GM19023 (cell line): Measurements from ENCODE around the gene MRPS18A.
"Not testable (repeated sequence)": the region's sequence is repeated elsewhere in the genome, so short reads cannot be mapped to it uniquely, and the experiment has no call there.

ENCODE experiments used
- ATAC-seq: cut with Tn5 transposase; IDR thresholded peaks from one replicate; pipeline ENCODE4 v1.9.1; 2021; ENCODE audit warnings: mild to moderate bottlenecking, moderate library complexity; ENCODE audit not compliant: unreplicated experiment

The MRPS18A gene

DNA sequence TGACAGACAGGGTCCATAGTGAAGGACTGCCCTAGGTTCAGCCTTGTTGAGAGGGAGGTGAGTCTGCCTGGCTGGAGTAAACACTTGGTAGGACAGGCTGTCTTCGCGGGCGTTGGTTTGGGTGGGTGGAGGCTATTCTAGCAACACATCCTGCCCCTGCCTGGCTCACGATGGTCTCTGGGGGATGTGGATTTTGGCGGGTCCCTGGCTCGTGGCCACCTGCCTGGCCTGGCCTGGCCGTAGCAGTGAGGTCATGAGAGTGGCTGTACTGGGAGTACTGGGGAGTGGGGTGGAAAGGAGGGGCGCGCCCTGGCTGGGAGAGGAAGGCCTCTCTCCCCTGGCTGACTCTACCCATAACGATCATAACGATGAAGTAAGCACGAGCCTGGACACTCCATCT lies 30.2 kb upstream of the MRPS18A start:
- no peak for ATAC-seq

DNA sequence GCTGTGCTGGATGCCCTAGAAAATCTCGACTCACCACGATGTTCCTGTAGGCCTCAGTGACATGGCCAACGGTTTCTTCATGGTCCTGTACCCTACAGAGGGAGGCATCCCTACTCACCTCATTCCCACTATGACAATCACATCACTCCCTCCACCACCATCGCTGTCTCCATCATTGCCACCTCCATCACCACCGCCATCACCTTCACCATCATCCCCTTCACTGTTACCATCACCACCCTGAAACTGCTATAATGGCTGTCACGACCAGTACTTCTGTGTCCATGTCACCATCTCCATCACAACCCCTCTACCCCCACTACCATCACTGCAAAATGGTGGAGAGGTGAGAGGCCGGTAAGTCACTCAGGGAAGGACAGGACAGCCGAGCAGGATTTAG lies 29.8 kb upstream of the MRPS18A start:
- ATAC-seq = no peak

DNA sequence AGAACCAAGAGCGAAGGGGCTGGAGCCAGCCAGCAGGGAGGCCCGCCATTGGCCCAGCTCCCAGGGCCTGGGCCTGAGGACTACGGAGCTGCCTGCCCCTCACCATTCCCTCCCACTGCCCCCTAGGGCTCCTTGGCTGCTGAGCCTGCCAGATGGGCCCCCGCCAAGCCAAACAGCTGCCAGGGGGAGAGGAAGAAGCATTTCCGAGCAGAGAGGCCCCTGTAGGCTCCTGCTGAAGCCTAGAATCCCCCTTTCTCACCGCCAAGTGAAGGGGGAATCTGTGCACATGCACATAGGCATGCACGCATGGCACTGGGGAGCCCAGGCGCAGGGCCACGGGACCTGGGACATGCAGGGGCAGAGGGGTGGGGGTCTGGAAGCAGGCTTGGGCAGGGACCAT lies 28.5 kb upstream of the MRPS18A start:
- no peak for ATAC-seq

DNA sequence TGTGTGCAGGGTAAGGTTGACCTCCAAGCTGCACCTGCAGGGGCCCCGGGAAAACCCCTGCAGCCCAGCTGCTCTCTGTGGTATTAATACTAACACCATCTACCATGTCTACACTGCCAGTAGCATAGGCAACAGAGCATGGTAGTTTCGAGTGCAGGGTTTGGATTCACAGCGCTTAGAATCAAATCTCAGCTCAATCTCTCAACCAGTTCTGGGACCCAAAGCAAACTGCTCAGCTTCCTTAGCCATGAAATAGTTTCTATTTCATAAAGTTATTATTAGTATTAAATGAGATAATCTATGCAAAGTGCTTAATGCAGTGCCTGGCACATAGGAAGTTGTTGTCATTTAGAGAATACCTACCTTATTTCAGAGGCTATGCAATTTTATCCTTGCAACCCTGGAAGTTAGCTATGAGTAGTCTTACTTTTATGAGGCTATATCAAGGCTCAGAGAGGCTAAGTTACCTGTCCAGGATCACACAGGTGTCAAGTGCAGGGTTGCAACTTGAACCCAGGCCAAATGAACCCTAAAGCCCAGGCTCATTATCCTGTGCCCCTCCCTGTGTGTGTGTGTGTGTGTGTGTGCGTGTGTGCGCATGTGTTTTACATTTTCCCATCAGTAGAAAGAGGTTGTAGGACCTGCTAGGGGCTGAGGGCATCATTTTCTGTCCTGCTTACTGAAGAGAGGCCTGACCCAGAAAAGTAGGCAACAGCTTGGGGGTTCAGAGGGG lies 27.6 kb upstream of the MRPS18A start:
- peak; percentile 94 for ATAC-seq

DNA sequence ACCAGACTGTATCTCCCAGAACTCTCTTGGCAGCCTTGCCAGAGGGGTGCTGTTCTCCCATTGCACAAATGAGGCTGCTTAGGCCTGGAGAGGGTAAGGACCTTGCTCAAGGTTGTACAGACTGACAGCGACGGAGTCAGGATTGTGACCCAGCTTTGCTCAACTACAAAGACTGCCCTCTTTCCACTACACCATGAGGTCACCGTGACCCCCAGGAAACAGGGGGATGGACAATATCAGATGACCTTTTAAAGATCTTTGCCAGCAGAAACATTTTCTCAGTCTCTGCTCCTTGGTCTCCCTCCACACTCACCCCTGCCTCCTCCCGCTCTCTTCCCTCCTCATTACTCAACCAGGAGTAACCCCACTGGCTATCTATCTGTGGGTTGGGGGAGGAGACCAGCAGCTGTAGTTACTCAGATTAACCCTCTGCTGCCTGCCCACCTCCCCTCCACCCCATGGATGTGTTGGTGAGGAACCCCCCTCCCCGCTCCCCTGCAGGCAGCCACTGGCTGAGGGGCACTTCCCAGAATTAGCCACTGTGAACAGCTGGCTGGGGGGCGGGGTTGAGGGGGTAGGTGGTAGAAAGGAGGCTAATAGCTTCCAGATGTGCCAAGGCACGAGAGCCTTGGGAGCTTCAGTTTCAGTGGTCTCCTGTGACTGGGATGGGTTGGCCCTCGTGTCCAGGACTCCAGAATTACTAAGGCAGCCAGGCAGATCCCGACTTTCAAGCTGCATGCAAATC lies 26.9 kb upstream of the MRPS18A start:
- ATAC-seq = peak; percentile 31

DNA sequence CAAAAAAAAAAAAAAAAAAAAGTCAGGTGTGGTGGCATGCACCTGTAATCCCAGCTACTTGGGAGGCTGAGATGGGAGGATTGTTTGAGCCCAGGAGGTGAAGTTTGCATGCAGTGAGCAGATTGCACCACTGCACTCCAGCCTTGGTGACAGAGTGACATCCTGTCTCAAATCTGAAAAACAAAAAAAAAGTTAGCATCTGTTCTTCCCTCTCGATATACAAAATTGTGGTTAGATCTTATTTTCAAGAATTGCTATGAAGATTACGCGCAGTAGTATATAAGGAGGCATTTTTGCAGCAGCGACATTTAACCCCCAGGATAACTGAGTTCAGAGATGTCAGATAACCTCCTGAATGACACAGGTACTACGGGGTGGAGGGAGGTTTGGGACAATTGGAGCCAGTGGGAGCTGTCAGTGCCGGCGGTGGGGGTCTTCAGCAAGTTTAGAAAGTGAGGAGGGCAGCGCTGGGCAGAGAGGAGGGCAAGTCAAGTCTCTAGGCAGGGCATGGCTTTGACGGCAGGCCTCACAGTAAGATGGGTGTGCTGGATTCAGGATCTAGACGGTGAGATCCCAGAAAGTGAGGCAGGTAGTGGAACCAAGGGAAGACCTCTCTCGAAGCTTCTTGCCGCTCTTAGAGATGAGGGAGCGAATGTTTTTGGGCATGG lies 26.2 kb upstream of the MRPS18A start:
- no peak for ATAC-seq

DNA sequence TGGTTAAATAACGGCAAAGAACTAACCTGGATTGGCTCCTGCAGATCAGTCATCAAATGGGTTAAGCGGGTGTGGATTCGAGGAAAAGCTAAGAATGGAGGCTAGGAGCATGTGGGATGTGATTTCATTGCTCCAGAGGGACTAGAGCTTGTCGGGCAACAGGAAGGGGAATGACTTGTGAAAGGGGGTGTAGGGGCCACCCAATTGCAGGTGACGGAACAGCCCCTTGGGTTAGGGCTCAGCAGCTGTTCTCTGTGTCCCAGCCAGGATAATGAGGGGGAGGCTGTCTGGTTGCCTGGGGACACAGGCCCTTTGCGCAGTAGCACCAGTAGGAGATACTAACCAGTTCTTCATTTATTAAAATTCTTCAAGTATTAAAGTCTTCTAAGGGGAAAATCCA lies 25.0 kb upstream of the MRPS18A start:
- no peak for ATAC-seq

DNA sequence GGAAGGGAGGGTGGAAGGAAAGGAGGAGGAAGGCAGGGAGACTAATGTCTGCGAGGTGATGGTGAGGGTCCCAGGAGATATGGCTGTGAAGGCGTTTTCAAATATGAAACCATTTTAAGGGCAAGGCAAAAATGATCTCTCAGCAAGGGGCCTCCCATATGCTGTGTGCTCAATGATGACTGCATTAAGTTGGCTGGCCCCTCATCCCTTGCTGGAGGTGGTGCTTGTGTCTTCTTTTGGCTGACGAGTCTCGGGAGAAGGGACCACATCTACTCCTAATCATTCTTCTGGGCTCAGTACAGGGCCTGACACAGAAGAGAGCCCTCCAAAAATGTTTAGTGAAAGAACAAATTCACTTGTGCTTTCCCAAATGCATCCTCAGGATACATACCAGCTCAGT lies 23.0 kb upstream of the MRPS18A start:
- no peak for ATAC-seq

DNA sequence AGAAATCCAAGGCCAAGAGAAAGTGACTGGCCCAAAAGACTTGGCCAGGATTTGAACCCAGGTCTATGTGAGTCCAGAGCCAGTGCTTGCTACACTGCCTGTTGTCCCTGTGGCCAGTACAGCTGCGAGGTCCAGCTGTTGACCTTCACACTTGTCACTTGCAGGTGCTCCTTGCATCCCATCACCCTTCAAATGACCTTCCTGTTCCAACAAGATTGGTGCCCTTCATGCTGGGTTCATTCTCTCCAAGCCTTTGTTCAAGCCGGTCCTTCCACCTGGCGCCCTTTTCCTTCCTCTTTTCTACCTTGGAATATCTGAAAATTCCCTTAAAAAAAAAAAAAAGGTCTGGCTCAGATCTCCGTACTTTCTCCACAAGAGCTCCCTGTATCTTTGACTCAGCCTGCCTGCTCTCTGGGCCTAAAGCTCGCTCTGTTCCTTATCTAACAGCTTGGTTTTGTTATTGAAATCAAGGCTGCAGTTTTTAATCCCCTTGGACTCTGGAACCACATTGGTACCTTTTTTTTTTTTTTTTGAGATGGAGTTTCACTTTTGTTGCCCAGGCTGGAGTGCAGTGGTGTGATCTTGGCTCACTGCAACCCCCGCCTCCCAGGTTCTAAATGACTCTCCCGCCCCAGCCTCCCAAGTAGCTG lies 22.2 kb upstream of the MRPS18A start:
- no peak for ATAC-seq

DNA sequence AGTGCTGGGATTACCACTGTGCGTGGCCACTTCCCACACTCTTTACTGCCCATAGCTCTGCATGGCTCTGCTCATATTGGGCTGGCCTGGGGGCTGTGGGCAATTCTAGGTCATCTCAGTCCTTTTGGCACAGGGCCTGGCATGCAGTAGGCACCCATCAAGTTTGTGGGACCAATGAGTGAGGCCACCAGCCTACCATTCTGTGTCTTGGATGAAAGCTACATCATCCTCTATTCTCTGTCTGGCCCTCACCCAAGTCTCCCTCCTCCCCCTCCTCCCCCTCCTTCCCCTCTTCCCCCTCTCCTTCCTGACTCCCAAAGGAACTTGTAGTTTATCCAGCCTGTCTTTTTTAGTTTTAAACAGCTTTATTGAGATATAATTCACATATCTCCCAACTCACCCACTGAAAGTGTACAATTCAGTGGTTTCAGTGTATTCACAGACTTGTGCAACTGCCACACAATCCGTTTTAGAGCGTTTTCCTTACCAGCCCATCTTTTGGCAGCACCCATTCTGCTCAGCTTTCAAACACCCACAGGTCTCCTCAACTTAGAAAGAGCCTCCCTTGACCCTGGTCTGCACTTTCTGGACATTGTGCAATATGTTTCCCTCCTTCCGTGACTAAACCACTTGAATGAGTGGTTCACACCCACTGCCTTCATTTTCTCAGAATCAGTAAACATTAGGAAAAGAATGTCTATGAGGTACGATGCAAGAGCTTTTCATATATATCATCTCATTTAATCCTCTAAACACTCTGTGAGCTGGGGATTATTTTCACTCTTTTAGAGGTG lies 21.5 kb upstream of the MRPS18A start:
- no peak for ATAC-seq

DNA sequence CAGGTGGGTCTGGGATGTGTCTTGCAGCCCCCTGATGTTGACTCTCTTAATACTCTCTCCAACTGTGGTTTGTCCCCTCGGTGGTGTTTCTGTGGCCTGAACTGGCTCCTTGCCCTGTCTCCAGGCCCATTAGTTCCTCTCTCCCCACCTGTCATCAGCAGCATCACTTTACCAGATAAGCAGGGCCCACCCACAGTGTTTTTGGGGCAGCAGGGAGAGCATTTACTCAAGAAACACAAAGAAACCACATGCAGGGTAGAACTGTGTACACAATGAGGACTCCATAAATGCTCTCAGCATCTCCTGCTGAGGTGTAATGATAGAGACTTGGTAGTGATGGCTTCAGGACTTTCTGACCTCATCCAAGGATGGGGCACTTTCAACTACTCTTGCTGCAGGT lies 20.2 kb upstream of the MRPS18A start:
- no peak for ATAC-seq

DNA sequence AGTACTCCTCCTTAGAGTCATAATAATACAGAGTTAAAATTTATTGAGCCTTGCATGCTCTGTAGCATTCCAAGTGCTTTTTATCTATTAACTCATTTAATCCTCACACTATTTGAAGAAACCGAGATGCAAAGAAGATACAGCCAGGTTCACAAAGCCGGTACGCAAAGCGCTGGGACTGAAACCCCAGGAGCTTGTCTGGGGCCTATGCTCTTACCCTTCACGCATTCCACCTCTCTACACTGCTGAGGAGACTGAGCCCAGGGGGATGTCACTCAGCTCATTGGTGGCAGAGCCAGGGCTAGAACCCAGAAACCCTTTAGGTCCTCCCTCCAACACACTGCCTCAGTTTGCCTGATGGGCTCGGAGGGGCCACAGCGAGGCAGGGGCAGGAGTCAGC lies 19.7 kb upstream of the MRPS18A start:
- no peak for ATAC-seq

DNA sequence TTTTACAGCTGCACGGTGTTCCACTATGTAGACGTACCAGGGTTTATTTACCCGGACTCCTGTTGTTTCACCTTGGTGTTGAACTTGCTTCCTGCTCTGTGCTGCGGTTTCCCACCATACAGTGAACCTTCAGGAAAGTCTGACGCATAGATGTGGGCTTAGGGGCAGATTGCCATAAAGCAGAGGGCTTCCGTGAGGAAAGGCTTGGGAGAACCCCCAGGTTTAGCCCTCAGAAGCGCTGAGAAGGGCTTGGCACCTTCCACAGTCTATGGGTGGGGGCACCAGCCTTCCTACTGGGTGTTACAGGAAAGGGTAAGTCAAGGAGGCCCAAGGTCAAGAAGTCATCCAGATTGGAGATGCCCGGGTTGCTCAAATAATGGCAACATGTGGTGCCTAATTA lies 19.2 kb upstream of the MRPS18A start:
- no peak for ATAC-seq

DNA sequence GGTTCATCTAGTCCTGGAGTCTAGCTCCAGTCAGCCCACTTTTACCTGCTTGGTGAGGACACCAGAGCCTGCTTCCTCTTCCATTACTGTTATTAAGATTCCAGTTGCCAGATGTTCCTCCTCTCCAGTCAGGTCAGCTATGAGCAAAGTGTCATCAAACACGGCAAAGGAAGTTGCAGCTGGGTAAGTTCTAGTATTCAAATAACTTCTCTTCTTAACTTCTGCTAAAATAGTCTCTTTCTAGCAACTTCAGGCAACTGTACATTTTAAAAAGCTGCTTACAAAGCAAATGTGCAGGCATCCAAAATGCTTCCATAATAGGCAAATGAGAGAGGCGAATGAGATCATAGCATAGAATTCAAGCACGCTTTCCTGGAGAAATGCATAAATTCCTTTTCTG lies 18.4 kb upstream of the MRPS18A start:
- ATAC-seq = no peak

DNA sequence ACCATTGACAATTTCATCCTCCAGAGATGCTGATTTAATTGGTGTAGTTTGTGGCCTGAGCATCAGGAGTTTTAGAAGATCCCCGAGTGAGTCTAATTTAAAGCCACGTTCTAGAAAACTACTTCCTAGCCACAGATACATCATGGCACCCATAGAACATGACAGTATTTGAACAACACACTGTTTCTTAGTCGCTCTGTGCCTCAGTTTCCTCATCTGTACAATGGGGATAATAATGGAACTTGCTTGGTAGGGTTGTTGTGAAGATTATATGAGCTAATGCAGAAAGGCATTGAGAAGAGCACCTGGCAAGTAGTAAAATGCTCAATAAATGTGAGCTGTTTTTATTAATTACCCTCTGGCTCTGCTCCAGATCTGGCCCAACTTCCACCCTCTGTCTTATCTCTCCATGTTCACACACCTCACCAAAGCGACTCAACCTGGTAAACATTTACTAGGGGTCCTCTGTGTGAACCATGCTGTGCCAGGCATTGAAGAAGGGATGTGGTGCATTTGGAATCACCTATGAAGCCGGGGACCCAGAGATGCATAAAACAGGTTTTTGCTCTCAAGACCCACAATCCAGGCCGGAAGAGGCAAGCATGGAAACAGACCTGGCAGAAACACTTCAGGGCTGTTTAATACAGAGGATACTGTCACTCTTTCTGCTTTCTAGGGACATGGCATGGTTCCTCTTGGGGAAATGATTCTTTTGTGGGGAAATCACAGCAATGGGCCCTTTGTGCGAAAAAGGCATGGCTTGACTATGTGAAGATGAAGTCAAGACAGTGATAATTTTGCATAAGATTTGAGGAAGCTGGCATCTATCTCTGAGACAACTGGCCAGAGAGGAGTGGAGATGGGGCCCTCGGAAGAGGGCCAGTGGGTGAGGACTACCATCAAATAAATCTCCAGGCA lies 16.2 kb upstream of the MRPS18A start:
- no peak for ATAC-seq

DNA sequence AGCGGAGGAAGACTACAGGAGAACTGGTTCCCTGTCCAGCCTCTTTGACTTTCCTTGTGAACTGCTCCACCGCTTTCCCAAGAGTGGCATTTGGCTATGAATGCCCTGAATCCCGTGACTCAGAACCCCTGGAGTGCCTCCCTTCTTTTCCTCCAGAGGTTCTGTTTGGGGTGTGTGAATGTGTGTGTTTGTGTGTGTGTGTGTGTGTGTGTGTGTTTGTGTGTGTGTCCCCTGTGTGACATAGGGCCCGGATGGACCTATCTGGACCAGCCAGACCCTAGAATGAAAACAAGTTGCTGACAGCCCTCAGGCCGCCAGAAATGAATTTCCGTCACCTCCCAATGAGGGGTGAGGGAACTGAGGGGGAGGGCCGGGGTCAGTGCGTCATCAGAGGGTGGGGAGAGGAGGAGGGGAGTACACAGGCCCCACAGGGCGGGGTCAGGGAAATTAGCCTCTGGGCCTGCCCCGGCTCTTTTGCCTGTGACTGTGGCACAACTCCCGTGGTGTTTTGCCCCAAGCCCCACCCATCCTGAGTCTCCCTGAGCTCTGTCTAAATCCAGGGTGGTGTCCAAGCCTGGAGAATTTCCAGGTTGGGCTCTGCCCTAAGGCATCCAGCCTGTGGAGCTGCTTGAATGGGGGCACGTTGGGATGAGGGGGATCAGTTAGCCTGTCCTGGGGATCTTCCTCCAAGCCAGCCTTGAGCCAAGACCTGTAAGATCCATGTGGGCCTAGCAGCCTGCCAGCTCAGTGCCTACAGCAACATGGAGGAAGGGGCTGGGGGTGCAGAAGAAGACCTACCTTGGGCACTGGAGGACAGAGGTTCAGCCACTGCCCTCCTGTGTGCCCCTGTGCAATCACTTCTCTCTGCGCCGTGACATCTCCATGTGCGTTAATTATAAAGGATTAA lies 15.2 kb upstream of the MRPS18A start:
- no peak for ATAC-seq

DNA sequence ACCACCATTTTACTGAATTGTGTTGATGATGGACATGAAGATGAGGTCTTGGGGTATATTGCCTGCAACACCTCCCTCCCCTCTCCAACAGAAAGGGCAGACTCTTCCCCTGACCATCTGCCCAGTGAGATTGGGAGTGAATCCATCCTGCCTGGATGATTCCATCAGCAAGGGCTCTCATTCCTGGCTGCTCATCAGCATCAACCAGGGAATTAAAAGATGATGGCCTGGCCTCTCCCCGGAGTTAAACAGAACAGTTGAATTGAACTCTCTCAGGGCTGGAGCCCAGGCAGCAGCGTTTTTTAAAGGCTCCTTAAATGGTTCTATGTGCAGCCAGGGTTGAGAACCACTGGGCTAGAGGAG lies 14.6 kb upstream of the MRPS18A start:
- no peak for ATAC-seq

DNA sequence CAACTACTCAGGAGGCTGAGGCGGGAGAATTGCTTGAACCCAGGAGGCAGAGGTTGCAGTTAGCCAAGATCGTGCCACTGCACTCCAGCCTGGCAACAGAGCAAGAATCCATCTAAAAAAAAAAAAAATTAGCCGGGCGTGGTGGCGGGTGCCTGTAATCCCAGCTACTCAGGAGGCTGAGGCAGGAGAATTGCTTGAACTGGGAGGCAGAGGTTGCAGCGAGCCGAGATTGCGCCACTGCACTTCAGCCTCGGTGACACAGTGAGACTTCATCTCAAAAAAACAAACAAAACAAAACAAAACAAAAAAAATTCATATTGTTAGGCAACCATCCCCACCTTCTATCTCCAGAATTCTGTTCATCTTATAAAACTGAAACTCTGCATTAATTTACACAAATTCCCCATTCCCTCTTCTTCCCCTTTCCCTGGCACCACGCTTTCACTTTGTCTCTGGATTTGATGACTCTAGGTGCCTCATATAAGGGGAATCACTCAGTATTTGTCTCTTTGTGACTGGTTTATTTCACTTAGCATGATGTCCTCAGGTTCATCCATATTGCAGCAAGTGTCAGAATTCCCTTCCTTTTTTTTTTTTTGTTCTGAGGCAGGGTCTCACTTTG lies 13.5 kb upstream of the MRPS18A start:
- ATAC-seq = not testable (repeated sequence)
